Pancreas (tissue), 10 donors: Measurements from ENCODE around the gene SOX1. TPM values are rescaled to one million over a fixed set of nuclear protein-coding genes. Genes with fewer than 3 reads are reported as not detected.
A peak's percentile ranks its signal among the peaks of the same experiment; 100 is the strongest.

Experiments used
- ATAC-seq, 4 donors: fragments of 200-7000 bp; cut with Tn5 transposase; one replicate each; pipeline versions ENCODE4 v1.8.0 to v1.9.1; 2020; ENCODE audit warnings: mild to moderate bottlenecking in 4 of 4, moderate library complexity in 4 of 4
- DNase-seq, 6 donors: peaks; one replicate each; pipeline ENCODE4 v3.0.0-alpha.2; 2020
- FAIRE-seq: peaks from 2 replicates; lab custom pipeline; 2012; peaks lifted over from hg19 to GRCh38; lab: Jason Lieb, UNC
- H3K27ac ChIP-seq, 4 donors: fragments of 200-600 bp; sonication (generic); 1 replicate in 3 of 4; 2 replicates in 1 of 4; pipeline versions ENCODE4 v1.5.0 to v1.8.0; 2020
- H3K27me3 ChIP-seq, 4 donors: fragments of 200-600 bp; one replicate each; pipeline ENCODE4 v1.8.0; 2021
- H3K36me3 ChIP-seq, 3 donors: fragments of 200-600 bp; sonication (generic) in 1 of 3; one replicate each; pipeline versions ENCODE4 v1.5.0 to v1.8.0; 2020 to 2021
- H3K4me1 ChIP-seq, 3 donors: fragments of 200-600 bp; one replicate each; pipeline ENCODE4 v1.8.0; 2021
- H3K4me3 ChIP-seq, 4 donors: fragments of 200-600 bp; sonication (generic) in 2 of 4; one replicate each; pipeline versions ENCODE4 v1.5.0 to v1.8.0; 2020 to 2021
- H3K9me3 ChIP-seq, 4 donors: fragments of 200-600 bp; one replicate each; pipeline ENCODE4 v1.8.0; 2021
- WGBS, 2 donors: extraction: QIAGEN DNeasy Blood & Tissue Kit; methylation state at CpG; one replicate each; pipeline ENCODE4 v1.1.7; 2013; 5-methylcytosine and 5-hydroxymethylcytosine counted together
- intact Hi-C, 3 donors: fragments of 100-400 bp; cut with DNase I; formaldehyde crosslinking; loops; one replicate each; pipeline versions ENCODE4 v1.11.1 to v1.14.2; 2022
- polyA plus RNA-seq, 2 donors: library from polyadenylated mRNA; stranded (reverse); fragments of 200-250 nt; gene quantifications; one replicate each; pipeline ENCODE4 v1.2.3, GENCODE V29; 2013
- total RNA-seq, 6 donors: library from RNA; stranded (reverse); fragmentation: NEBNext Ultra II Directional in 4 of 6; extraction: Animal tissue kit (Norgen Biotek cat#: 25700) in 4 of 6; gene quantifications; one replicate each; pipeline versions ENCODE4 v1.2.1 to v1.2.4, GENCODE V29; 2021 to 2023
- TF ChIP-seq, protein P1 (sequence below), 4 donors: fragments of 200-600 bp; sonication (generic) in 3 of 4; IDR thresholded peaks; one replicate each; pipeline versions ENCODE4 v1.5.0 to v1.8.0; 2021; ENCODE audit warnings: antibody characterized with exemption in 4 of 4
- donor health status: healthy with polysubstance abuse.
- donor health status: DM: no; HTN: no; CAD: no; lungs with moderate emphysema.
- donor health status: DM: no; HTN: no; CAD: no.
- donor health status: control.
- donor health status: control.
- donor health status: Bipolar disorder and iron deficiency.
- donor health status: DM: yes; HTN: yes; CAD: no.
- donor health status: DM: no; HTN: no; CAD: no.
- donor health status: DM: no; HTN: no; CAD: no.
- donor health status: DM: yes; HTN: yes; CAD: no.

The SOX1 gene
- total RNA-seq (not detected), polyA plus RNA-seq (not detected)

DNA sequence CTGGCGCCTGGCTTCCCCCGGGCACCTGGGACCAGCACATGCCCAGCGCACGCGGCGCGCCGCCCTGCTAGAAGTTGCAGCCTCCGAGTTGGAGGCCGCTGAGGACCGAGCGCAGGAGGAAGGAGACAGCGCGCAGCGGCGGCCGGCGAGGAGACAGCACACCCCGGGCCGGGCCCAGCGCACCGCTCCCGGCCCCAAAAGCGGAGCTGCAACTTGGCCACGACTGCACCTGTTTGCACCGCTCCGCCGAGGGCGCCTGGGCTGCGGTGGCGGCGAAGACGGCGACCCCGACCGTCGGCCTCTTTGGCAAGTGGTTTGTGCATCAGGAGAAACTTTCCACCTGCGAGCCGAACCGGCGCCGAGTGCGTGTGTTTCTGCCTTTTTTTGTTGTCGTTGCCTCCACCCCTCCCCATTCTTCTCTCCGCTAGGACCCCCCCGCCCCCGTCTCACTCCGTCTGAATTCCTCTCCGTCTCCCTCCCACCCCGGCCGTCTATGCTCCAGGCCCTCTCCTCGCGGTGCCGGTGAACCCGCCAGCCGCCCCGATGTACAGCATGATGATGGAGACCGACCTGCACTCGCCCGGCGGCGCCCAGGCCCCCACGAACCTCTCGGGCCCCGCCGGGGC is at the start of gene SOX1:
SOX1 (plus strand) TSS at position 34 of the 626 bp plus-strand sequence; CDS start at position 544, 510 bp downstream.
- ATAC-seq = peak in 1 of 4 donors; percentile 33
- intact Hi-C loops = no loop called here
- TF ChIP-seq, protein P1, sequence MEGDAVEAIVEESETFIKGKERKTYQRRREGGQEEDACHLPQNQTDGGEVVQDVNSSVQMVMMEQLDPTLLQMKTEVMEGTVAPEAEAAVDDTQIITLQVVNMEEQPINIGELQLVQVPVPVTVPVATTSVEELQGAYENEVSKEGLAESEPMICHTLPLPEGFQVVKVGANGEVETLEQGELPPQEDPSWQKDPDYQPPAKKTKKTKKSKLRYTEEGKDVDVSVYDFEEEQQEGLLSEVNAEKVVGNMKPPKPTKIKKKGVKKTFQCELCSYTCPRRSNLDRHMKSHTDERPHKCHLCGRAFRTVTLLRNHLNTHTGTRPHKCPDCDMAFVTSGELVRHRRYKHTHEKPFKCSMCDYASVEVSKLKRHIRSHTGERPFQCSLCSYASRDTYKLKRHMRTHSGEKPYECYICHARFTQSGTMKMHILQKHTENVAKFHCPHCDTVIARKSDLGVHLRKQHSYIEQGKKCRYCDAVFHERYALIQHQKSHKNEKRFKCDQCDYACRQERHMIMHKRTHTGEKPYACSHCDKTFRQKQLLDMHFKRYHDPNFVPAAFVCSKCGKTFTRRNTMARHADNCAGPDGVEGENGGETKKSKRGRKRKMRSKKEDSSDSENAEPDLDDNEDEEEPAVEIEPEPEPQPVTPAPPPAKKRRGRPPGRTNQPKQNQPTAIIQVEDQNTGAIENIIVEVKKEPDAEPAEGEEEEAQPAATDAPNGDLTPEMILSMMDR (IDR thresholded peaks at IDR 0.05) = no peak
- H3K4me3 ChIP-seq = peak within 1 kb of the TSS in 2 of 4 donors; percentile 8 to 18
- H3K9me3 ChIP-seq = no peaks in the 10 kb centered on the region
- peak in 1 of 6 donors; percentile 55 for DNase-seq
- FAIRE-seq = no peak
- H3K4me1 ChIP-seq = peaks cover 0 to under 1% (median 0%) of the 10 kb centered on the region in 3 donors
- H3K27me3 ChIP-seq = peaks cover 0 to 55% (median 14%) of the 10 kb centered on the region in 4 donors
- WGBS, 2 donors = 1 to 4% methylated on average over 60 to 66 of the region's 66 CpGs
- H3K27ac ChIP-seq = no peak within 1 kb of the TSS
- no peaks in the 10 kb centered on the region for H3K36me3 ChIP-seq

DNA sequence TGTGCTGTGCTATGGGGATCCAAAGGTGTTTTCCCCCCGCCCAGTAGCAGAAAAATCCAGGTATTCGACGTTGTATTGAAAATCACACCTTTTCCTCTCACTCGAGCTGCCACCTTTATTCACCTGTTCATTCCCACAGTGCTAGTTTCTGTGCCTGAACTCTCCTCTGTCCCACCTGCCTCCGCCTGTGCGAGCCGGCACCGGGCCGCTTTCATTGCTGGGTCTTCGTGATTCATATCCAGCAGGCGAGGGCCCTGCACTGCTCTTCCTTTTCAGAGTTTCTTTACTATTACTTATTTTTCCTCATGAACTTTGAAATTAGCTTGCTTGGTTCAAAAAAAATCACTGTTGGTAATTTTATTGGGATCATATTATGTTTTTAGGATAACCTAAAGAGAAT is 42.4 kb upstream of the SOX1 start:
- H3K27me3 ChIP-seq = peaks cover 0 to 19% (median 0%) of the 10 kb centered on the region in 4 donors
- no peaks in the 10 kb centered on the region for H3K4me1 ChIP-seq
- no peak overlapping the region for H3K4me3 ChIP-seq
- TF ChIP-seq, protein P1 (IDR thresholded peaks at IDR 0.05) = no peak
- ATAC-seq (no peak), DNase-seq (no peak), FAIRE-seq (no peak)
- no peaks in the 10 kb centered on the region for H3K36me3 ChIP-seq
- no peaks in the 10 kb centered on the region for H3K9me3 ChIP-seq
- 70 to 73% methylated on average over 11 of the region's 11 CpGs for WGBS, 2 donors
- H3K27ac ChIP-seq = no peak overlapping the region
- intact Hi-C loops = no loop called here

DNA sequence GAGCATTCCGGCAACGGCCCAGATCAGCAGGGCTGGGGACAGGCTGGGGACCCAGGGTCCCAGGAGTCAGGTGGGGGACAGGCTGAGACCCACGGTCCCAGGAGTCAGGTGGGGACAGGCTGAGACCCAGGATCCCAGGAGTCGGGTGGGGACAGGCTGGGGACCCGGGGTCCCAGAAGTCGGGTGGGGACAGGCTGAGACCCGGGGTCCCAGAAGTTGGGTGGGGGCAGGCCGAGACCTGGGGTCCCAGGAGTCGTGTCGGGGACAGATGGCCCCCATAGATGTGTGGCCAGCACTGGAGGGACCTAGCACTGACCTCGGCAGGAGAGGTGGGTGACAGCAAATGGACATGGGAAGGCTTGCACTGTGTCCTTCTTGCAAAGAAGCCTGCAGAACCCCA is 39.7 kb upstream of the SOX1 start:
- TF ChIP-seq, protein P1 (IDR thresholded peaks at IDR 0.05) = no peak
- H3K9me3 ChIP-seq = no peaks in the 10 kb centered on the region
- H3K4me3 ChIP-seq = no peak overlapping the region
- no peak overlapping the region for H3K27ac ChIP-seq
- no peak for FAIRE-seq
- intact Hi-C loops = no loop called here
- ATAC-seq = no peak
- WGBS, 2 donors = 65 to 85% methylated on average over 11 of the region's 11 CpGs
- no peaks in the 10 kb centered on the region for H3K36me3 ChIP-seq
- no peak for DNase-seq
- H3K4me1 ChIP-seq = no peaks in the 10 kb centered on the region
- H3K27me3 ChIP-seq = peaks cover 0 to 8% (median 0%) of the 10 kb centered on the region in 4 donors

DNA sequence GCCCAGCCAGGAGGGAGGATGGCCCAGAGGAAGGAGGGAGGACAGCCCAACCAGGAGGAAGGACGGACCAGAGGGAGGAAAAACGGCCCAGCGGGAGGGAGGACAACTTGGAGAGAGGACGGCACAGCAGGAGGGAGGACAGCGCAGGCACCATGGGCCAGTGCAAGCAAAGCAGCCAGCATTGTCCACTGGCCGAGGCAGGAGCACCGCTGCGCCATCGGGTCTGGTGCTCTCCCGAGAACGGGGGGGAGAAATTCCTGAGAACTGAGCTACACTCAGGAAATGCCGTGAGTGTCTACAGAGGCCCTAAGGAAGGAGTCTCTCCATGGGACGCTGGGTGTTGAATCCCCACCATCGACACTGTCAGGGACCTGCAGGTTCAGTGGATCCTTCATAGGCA is 38.5 kb upstream of the SOX1 start:
- no peak for FAIRE-seq

More for the DNA sequence above, 38.5 kb upstream of the SOX1 start:
- TF ChIP-seq, protein P1 (IDR thresholded peaks at IDR 0.05) = no peak
- ATAC-seq (no peak), DNase-seq (no peak)
- intact Hi-C loops = no loop called here
- Histone ChIP-seq H3K4me3 (no peak overlapping the region), H3K36me3 (no peaks in the 10 kb centered on the region), H3K27ac (no peak overlapping the region), H3K27me3 (peaks cover 0 to 8% (median 0%) of the 10 kb centered on the region in 4 donors), H3K4me1 (no peaks in the 10 kb centered on the region), H3K9me3 (no peaks in the 10 kb centered on the region)
- 72 to 89% methylated on average over 14 of the region's 14 CpGs for WGBS, 2 donors
